Caco-2 (cell line): ENCODE measurements around the gene SORT1. TPM values are rescaled to one million over a fixed set of nuclear protein-coding genes. Genes with fewer than 3 reads are reported as not detected.

Source experiments
- BruUV-seq: library from RNA; stranded (reverse); fragments of 400-500 nt; replicated peaks from 2 replicates; lab custom pipeline; 2021; lab: Mats Ljungman, UMichigan
- CTCF ChIA-PET: fragments of 300-600 bp; sonication (Branson Sonifier 250); formaldehyde crosslinking; loops from one replicate; lab custom pipeline; 2022; ENCODE audit warnings: antibody characterized with exemption; lab: Charles Lee
- POLR2A ChIA-PET: fragments of 300-600 bp; sonication (Branson Sonifier 250); formaldehyde crosslinking; loops from one replicate; lab custom pipeline; 2022; ENCODE audit warnings: antibody characterized with exemption; lab: Charles Lee
- DNase-seq, 2 experiments: peaks; one replicate each; pipeline versions ENCODE4 v3.0.0 to v3.0.0-alpha.2; 2020 to 2022
- H3K27me3 ChIP-seq: replicated peaks from 2 replicates; pipeline ENCODE4 v1.6.0; 2011; ENCODE audit warnings: low read length; ENCODE audit not compliant: control insufficient read depth, insufficient read depth
- H3K36me3 ChIP-seq: 2 replicates; pipeline ENCODE4 v1.5.1; 2011; ENCODE audit warnings: low read length; ENCODE audit not compliant: control insufficient read depth, insufficient read depth
- H3K4me1 ChIP-seq: fragments of 250-450 bp; sonication (Bioruptor Pico); 2 replicates; pipeline ENCODE4 v1.5.1; 2020; ENCODE audit warnings: mild to moderate bottlenecking
- H3K4me3 ChIP-seq: 2 replicates; pipeline ENCODE4 v1.5.1; 2011; ENCODE audit warnings: low read depth, mild to moderate bottlenecking, control low read depth, low read length
- H3K9me3 ChIP-seq: fragments of 250-450 bp; sonication (Bioruptor Pico); 2 replicates; pipeline ENCODE4 v1.5.1; 2020; ENCODE audit warnings: mild to moderate bottlenecking, moderate library complexity
- H3K27ac Mint-ChIP-seq: one replicate; pipeline ENCODE4 v1.8.0; 2022; ENCODE audit warnings: mixed read lengths; ENCODE audit not compliant: unreplicated experiment
- H3K27me3 Mint-ChIP-seq: one replicate; pipeline ENCODE4 v1.8.0; 2022; ENCODE audit warnings: mixed read lengths; ENCODE audit not compliant: insufficient read depth, unreplicated experiment
- H3K36me3 Mint-ChIP-seq: one replicate; pipeline ENCODE4 v1.8.0; 2022; ENCODE audit warnings: mild to moderate bottlenecking, mixed read lengths; ENCODE audit not compliant: insufficient read depth, unreplicated experiment
- H3K4me1 Mint-ChIP-seq: one replicate; pipeline ENCODE4 v1.8.0; 2022; ENCODE audit warnings: low read depth, mixed read lengths; ENCODE audit not compliant: unreplicated experiment
- H3K4me3 Mint-ChIP-seq: one replicate; pipeline ENCODE4 v1.8.0; 2022; ENCODE audit warnings: mild to moderate bottlenecking, moderate library complexity, mixed read lengths; ENCODE audit not compliant: unreplicated experiment
- H3K9me3 Mint-ChIP-seq: one replicate; pipeline ENCODE4 v1.8.0; 2022; ENCODE audit warnings: mixed read lengths; ENCODE audit not compliant: unreplicated experiment
- CTCF ChIP-seq, 2 experiments: fragments of 200-600 bp in 1 of 2; IDR thresholded peaks; 1 replicate in 1 of 2; 2 replicates in 1 of 2; pipeline versions ENCODE4 v1.5.1 to v1.8.0; 2011 to 2022; ENCODE audit warnings: antibody characterized with exemption in 1 of 2, control low read depth in 1 of 2, inconsistent platforms in 1 of 2, low read depth in 1 of 2, low read length in 1 of 2, mild to moderate bottlenecking in 1 of 2, moderate library complexity in 1 of 2; ENCODE audit not compliant: insufficient read depth in 1 of 2, severe bottlenecking in 1 of 2, unreplicated experiment in 1 of 2
- intact Hi-C: fragments of 100-400 bp; cut with micrococcal nuclease; formaldehyde crosslinking; loops from one replicate; pipeline ENCODE4 v1.10.0; 2022; ENCODE audit not compliant: unreplicated experiment
- total RNA-seq: library from RNA; stranded (reverse); gene quantifications from 2 replicates; pipeline ENCODE4 v1.2.3, GENCODE V29; 2022

The SORT1 gene
- total RNA-seq, 1 experiment from 2014 or later = 67.1 TPM

GRCh38 chr1:109304226-109304920 is 93.3 kb downstream of the SORT1 start:
- intact Hi-C loops = no loop called here
- Histone ChIP-seq H3K4me3 (no peak overlapping the region), H3K36me3 (no peaks in the 10 kb centered on the region), H3K4me1 (peaks cover 2% of the 10 kb centered on the region), H3K27me3 (no peaks in the 10 kb centered on the region), H3K9me3 (no peaks in the 10 kb centered on the region)
- H3K4me3 Mint-ChIP-seq = no peak overlapping the region
- no peaks in the 10 kb centered on the region for H3K9me3 Mint-ChIP-seq
- CTCF ChIA-PET = interaction anchor here (0.6 kb wide), 1 partner anchor 9 kb away, joined by 3 read pairs; no protein-coding TSS in a partner anchor
- POLR2A ChIA-PET = no interaction called here
- no peak for TF ChIP-seq CTCF (IDR thresholded peaks at IDR 0.05; ENCODE audit: insufficient read depth in 1 of 2, low read depth in 1 of 2, low read length in 1 of 2, severe bottlenecking in 1 of 2, unreplicated experiment in 1 of 2)
- no peak for DNase-seq
- no peak overlapping the region for H3K27ac Mint-ChIP-seq
- H3K27me3 Mint-ChIP-seq = no peaks in the 10 kb centered on the region
- BruUV-seq = no TSS peak
- no peaks in the 10 kb centered on the region for H3K4me1 Mint-ChIP-seq
- H3K36me3 Mint-ChIP-seq = peaks cover 6% of the 10 kb centered on the region

- H3K4me1 Mint-ChIP-seq = no peaks in the 10 kb centered on the region
- no peak overlapping the region for H3K4me3 Mint-ChIP-seq
- ChIA-PET CTCF (no interaction called here), POLR2A (no interaction called here)
- Histone ChIP-seq H3K4me3 (no peak overlapping the region), H3K4me1 (peaks cover 11% of the 10 kb centered on the region), H3K36me3 (no peaks in the 10 kb centered on the region), H3K27me3 (no peaks in the 10 kb centered on the region), H3K9me3 (no peaks in the 10 kb centered on the region)
- intact Hi-C loops = no loop called here
- H3K9me3 Mint-ChIP-seq = no peaks in the 10 kb centered on the region
- H3K36me3 Mint-ChIP-seq = no peaks in the 10 kb centered on the region
- no TSS peak for BruUV-seq
- H3K27me3 Mint-ChIP-seq = no peaks in the 10 kb centered on the region
- no peak for TF ChIP-seq CTCF (IDR thresholded peaks at IDR 0.05; ENCODE audit: insufficient read depth in 1 of 2, low read depth in 1 of 2, low read length in 1 of 2, severe bottlenecking in 1 of 2, unreplicated experiment in 1 of 2)
- DNase-seq = no peak
- H3K27ac Mint-ChIP-seq = no peak overlapping the region
Observed at GRCh38 chr1:109301874-109302273, 95.8 kb downstream of the SORT1 start.

- no peak for TF ChIP-seq CTCF (IDR thresholded peaks at IDR 0.05; ENCODE audit: insufficient read depth in 1 of 2, low read depth in 1 of 2, low read length in 1 of 2, severe bottlenecking in 1 of 2, unreplicated experiment in 1 of 2)
- ChIA-PET CTCF (no interaction called here), POLR2A (no interaction called here)
- peaks cover 11% of the 10 kb centered on the region for H3K4me1 ChIP-seq
- no peak overlapping the region for H3K27ac Mint-ChIP-seq
- DNase-seq = no peak
- H3K36me3 ChIP-seq = no peaks in the 10 kb centered on the region
- no peaks in the 10 kb centered on the region for H3K27me3 ChIP-seq
- H3K9me3 Mint-ChIP-seq = no peaks in the 10 kb centered on the region
- no peaks in the 10 kb centered on the region for H3K4me1 Mint-ChIP-seq
- intact Hi-C loops = no loop called here
- no peaks in the 10 kb centered on the region for H3K36me3 Mint-ChIP-seq
- H3K27me3 Mint-ChIP-seq = no peaks in the 10 kb centered on the region
- H3K4me3 ChIP-seq = no peak overlapping the region
- H3K9me3 ChIP-seq = no peaks in the 10 kb centered on the region
- no TSS peak for BruUV-seq
- no peak overlapping the region for H3K4me3 Mint-ChIP-seq
Observed at GRCh38 chr1:109300650-109301151, 97.0 kb downstream of the SORT1 start.
